WTC11 (cell line): ENCODE results near the gene CFAP100. TPM values are rescaled to one million over a fixed set of nuclear protein-coding genes. Genes with fewer than 3 reads are reported as not detected.

Source experiments
- ATAC-seq: fragments of 200-7000 bp; cut with Tn5 transposase; 2 replicates; pipeline ENCODE4 v1.10.0; 2021; ENCODE audit warnings: mild to moderate bottlenecking, moderate library complexity
- CTCF ChIA-PET: fragments of 300-600 bp; sonication (Branson Sonifier 250); formaldehyde crosslinking; loops from one replicate; lab custom pipeline; 2021; ENCODE audit warnings: antibody characterized with exemption; lab: Charles Lee
- POLR2A ChIA-PET: fragments of 350-600 bp; sonication (Branson Sonifier 250); formaldehyde crosslinking; loops from one replicate; lab custom pipeline; 2021; ENCODE audit warnings: antibody characterized with exemption; lab: Charles Lee
- DNase-seq: peaks from one replicate; pipeline ENCODE4 v3.0.0; 2021; ENCODE audit warnings: low spot score
- H3K27ac Mint-ChIP-seq: 2 replicates; pipeline ENCODE4 v1.8.0; 2021; ENCODE audit warnings: mixed read lengths
- H3K27me3 Mint-ChIP-seq: 2 replicates; pipeline ENCODE4 v1.8.0; 2021; ENCODE audit warnings: low read depth, mild to moderate bottlenecking, moderate library complexity, mixed read lengths
- H3K36me3 Mint-ChIP-seq: 2 replicates; pipeline ENCODE4 v1.8.0; 2021; ENCODE audit warnings: mixed read lengths
- H3K4me1 Mint-ChIP-seq: 2 replicates; pipeline ENCODE4 v1.8.0; 2022; ENCODE audit warnings: mixed read lengths
- H3K4me3 Mint-ChIP-seq: 2 replicates; pipeline ENCODE4 v1.8.0; 2021; ENCODE audit warnings: mild to moderate bottlenecking, moderate library complexity, mixed read lengths
- H3K9me3 Mint-ChIP-seq: 2 replicates; pipeline ENCODE4 v1.8.0; 2021; ENCODE audit warnings: mixed read lengths
- AFF4 ChIP-seq: sonication (generic); formaldehyde crosslinking; IDR thresholded peaks from 2 replicates; pipeline ENCODE4 v1.8.1; 2023; ENCODE audit warnings: mild to moderate bottlenecking, missing genetic modification reagents, borderline replicate concordance
- ARID4B ChIP-seq: sonication (generic); formaldehyde crosslinking; IDR thresholded peaks from 2 replicates; pipeline ENCODE4 v1.8.0; 2023; ENCODE audit warnings: missing genetic modification reagents, mild to moderate bottlenecking, borderline replicate concordance
- ATF1 ChIP-seq: sonication (generic); formaldehyde crosslinking; IDR thresholded peaks from 2 replicates; pipeline ENCODE4 v1.8.1; 2023; ENCODE audit warnings: mild to moderate bottlenecking, moderate library complexity, missing genetic modification reagents
- CBFB ChIP-seq: sonication (generic); formaldehyde crosslinking; IDR thresholded peaks from 2 replicates; pipeline ENCODE4 v1.8.1; 2022; ENCODE audit warnings: mild to moderate bottlenecking, low read depth, missing genetic modification reagents
- ELF4 ChIP-seq: sonication (generic); formaldehyde crosslinking; IDR thresholded peaks from 2 replicates; pipeline ENCODE4 v1.8.1; 2022; ENCODE audit warnings: low read depth, mild to moderate bottlenecking, moderate library complexity, missing genetic modification reagents
- ERG ChIP-seq: fragments of 250-450 bp; sonication (Bioruptor Pico); IDR thresholded peaks from 2 replicates; pipeline ENCODE4 v1.8.0; 2021; ENCODE audit warnings: mild to moderate bottlenecking
- FOXP4 ChIP-seq: sonication (generic); formaldehyde crosslinking; IDR thresholded peaks from 2 replicates; pipeline ENCODE4 v1.8.0; 2022; ENCODE audit warnings: mild to moderate bottlenecking, missing genetic modification reagents
- JUN ChIP-seq: sonication (generic); formaldehyde crosslinking; IDR thresholded peaks from 2 replicates; pipeline ENCODE4 v1.8.0; 2023; ENCODE audit warnings: mild to moderate bottlenecking, missing genetic modification reagents
- MYBL2 ChIP-seq: sonication (generic); formaldehyde crosslinking; IDR thresholded peaks from 2 replicates; pipeline ENCODE4 v1.8.1; 2023; ENCODE audit warnings: mild to moderate bottlenecking, moderate library complexity, missing genetic modification reagents
- TCF7 ChIP-seq: sonication (generic); formaldehyde crosslinking; IDR thresholded peaks from 2 replicates; pipeline ENCODE4 v1.8.0; 2022; ENCODE audit warnings: mild to moderate bottlenecking, low read depth, missing genetic modification reagents, moderate library complexity
- ZNF121 ChIP-seq: sonication (generic); formaldehyde crosslinking; IDR thresholded peaks from 2 replicates; pipeline ENCODE4 v1.8.0; 2023; ENCODE audit warnings: missing genetic modification reagents
- ZNF219 ChIP-seq: sonication (generic); formaldehyde crosslinking; IDR thresholded peaks from 2 replicates; pipeline ENCODE4 v1.8.0; 2023; ENCODE audit warnings: missing genetic modification reagents, mild to moderate bottlenecking, borderline replicate concordance
- ZNF232 ChIP-seq: sonication (generic); formaldehyde crosslinking; IDR thresholded peaks from 2 replicates; pipeline ENCODE4 v1.8.0; 2022; ENCODE audit warnings: mild to moderate bottlenecking, missing genetic modification reagents
- ZNF532 ChIP-seq: fragments of 250-450 bp; sonication (Bioruptor Pico); IDR thresholded peaks from 2 replicates; pipeline ENCODE4 v1.9.0; 2021; ENCODE audit warnings: mild to moderate bottlenecking, borderline replicate concordance
- ZSCAN18 ChIP-seq: fragments of 250-450 bp; sonication (Bioruptor Pico); IDR thresholded peaks from 2 replicates; pipeline ENCODE4 v2.1.2; 2022; ENCODE audit warnings: mild to moderate bottlenecking, moderate library complexity
- total RNA-seq: library from RNA; stranded (reverse); gene quantifications from 3 replicates; pipeline ENCODE4 v1.2.3, GENCODE V29; 2021

The CFAP100 gene
- total RNA-seq, 1 experiment from 2014 or later: not detected

GRCh38 chr3:126445506-126445905 lies 50.8 kb downstream of the CFAP100 start (continued):
- no peak for TF ChIP-seq JUN (CRISPR knock-in tag)
- TF ChIP-seq, all 79 proteins: peak for 0

- Mint-ChIP-seq H3K36me3 (peaks cover 6% of the 10 kb centered on the region), H3K9me3 (no peaks in the 10 kb centered on the region), H3K4me1 (peaks cover 26% of the 10 kb centered on the region), H3K27me3 (no peaks in the 10 kb centered on the region), H3K4me3 (no peak overlapping the region), H3K27ac (no peak overlapping the region; the same call in 1 of the 2 replicates)
- POLR2A ChIA-PET: no interaction called here
- TF ChIP-seq ZNF121 (peak; percentile 47; the same call in 1 of the 2 replicates), ZNF219 (CRISPR knock-in tag) (no peak), MYBL2 (no peak)
- CTCF ChIA-PET: interaction anchor here (0.7 to 1.5 kb wide), 3 partner anchors 96 to 187 kb away, joined by 3 to 4 read pairs (median 4); no protein-coding TSS in a partner anchor
- ATAC-seq: peak; percentile 56
- peak; percentile 46 for DNase-seq
These were observed 51.6 kb downstream of the CFAP100 start for GRCh38 chr3:126446301-126446700.

- Mint-ChIP-seq H3K27me3 (no peaks in the 10 kb centered on the region), H3K4me1 (peaks cover 25% of the 10 kb centered on the region), H3K9me3 (no peaks in the 10 kb centered on the region), H3K27ac (no peak overlapping the region), H3K4me3 (no peak overlapping the region), H3K36me3 (peaks cover 11% of the 10 kb centered on the region)
- POLR2A ChIA-PET: no interaction called here
- CTCF ChIA-PET: interaction anchor here (0.6 to 1.5 kb wide), 6 partner anchors 97 to 1102 kb away, joined by 3 to 4 read pairs (median 3); no protein-coding TSS in a partner anchor
- peak; percentile 59 for ATAC-seq
- no peak for DNase-seq
- TF ChIP-seq TCF7 (CRISPR knock-in tag): no peak
- no peak for TF ChIP-seq ZNF532
- no peak for TF ChIP-seq ZSCAN18 (CRISPR knock-in tag)
- TF ChIP-seq ARID4B (CRISPR knock-in tag): no peak
- no peak for TF ChIP-seq FOXP4
- no peak for TF ChIP-seq ATF1 (CRISPR knock-in tag)
- no peak for TF ChIP-seq ELF4 (CRISPR knock-in tag)
- no peak for TF ChIP-seq ERG (CRISPR knock-in tag)
- no peak for TF ChIP-seq ZNF232 (CRISPR knock-in tag)
- TF ChIP-seq AFF4: no peak
- TF ChIP-seq CBFB (CRISPR knock-in tag): no peak
These were observed 52.1 kb downstream of the CFAP100 start for GRCh38 chr3:126446791-126447190.
